HCT116 (cell line): ENCODE data around the gene CASP6. TPM values are rescaled to one million over a fixed set of nuclear protein-coding genes. Genes with fewer than 3 reads are reported as not detected.
"Not testable (repeated sequence)": the region's sequence is repeated elsewhere in the genome, so short reads cannot be mapped to it uniquely, and the experiment has no call there.

Source experiments
- ATAC-seq: fragments of 200-7000 bp; cut with Tn5 transposase; 2 replicates; pipeline ENCODE4 v1.9.1; 2020; ENCODE audit warnings: mild to moderate bottlenecking, moderate library complexity
- BruUV-seq: library from RNA; stranded (reverse); fragments of 400-500 nt; replicated peaks from 2 replicates; lab custom pipeline; 2021; lab: Mats Ljungman, UMichigan
- CTCF ChIA-PET: fragments of 300-600 bp; sonication (Branson Sonifier 250); formaldehyde crosslinking; loops from one replicate; lab custom pipeline; 2021; ENCODE audit warnings: antibody characterized with exemption; lab: Charles Lee
- POLR2A ChIA-PET: fragments of 300-600, 350-600 bp; sonication (Branson Sonifier 250); formaldehyde crosslinking; loops from one replicate; lab custom pipeline; 2021; ENCODE audit warnings: antibody characterized with exemption; lab: Charles Lee
- RAD21 ChIA-PET, 2 experiments: fragments of 300-600 bp; sonication (Branson Sonifier 250); formaldehyde crosslinking; loops; one replicate each; lab custom pipeline; 2023; ENCODE audit warnings: low total read pairs in 2 of 2; ENCODE audit not compliant: uncharacterized antibody in 2 of 2, unreplicated experiment in 2 of 2, low non-redundant PET in 1 of 2; lab: Charles Lee
- DNase-seq: peaks from one replicate; pipeline ENCODE4 v3.0.0-alpha.2; 2010; ENCODE audit warnings: low read depth, low spot score
- H2AFZ ChIP-seq: fragments of 200-600 bp; shearing (Covaris generic), sonication (generic); 2 replicates; pipeline ENCODE4 v1.6.1; 2017; ENCODE audit warnings: low read depth, mixed run types, mixed read lengths, antibody characterized with exemption, low read length; ENCODE audit not compliant: poor library complexity, severe bottlenecking
- H3K27ac ChIP-seq: 2 replicates; pipeline ENCODE4 v1.5.1; 2012; ENCODE audit warnings: low read depth, low read length
- H3K27me3 ChIP-seq: fragments of 200-600 bp; sonication (generic); 2 replicates; pipeline ENCODE4 v1.6.1; 2016; ENCODE audit warnings: mixed run types, low read length, mixed read lengths; ENCODE audit not compliant: insufficient read depth
- H3K36me3 ChIP-seq, 2 experiments: fragments of 200-500 bp in 1 of 2; fragments of 200-600 bp in 1 of 2; sonication (Bioruptor generic) in 1 of 2; sonication (generic) in 1 of 2; 2 replicates each; pipeline versions ENCODE4 v1.5.1 to v1.6.1; 2014 to 2016; ENCODE audit warnings: low read length in 2 of 2, inconsistent platforms in 1 of 2, mixed read lengths in 1 of 2, mixed run types in 1 of 2; ENCODE audit not compliant: insufficient read depth in 2 of 2, control insufficient read depth in 1 of 2
- H3K4me1 ChIP-seq, 2 experiments: fragments of 200-600 bp in 1 of 2; sonication (generic) in 1 of 2; 2 replicates each; pipeline versions ENCODE4 v1.5.1 to v1.6.1; 2012 to 2017; ENCODE audit warnings: low read length in 2 of 2, inconsistent platforms in 1 of 2, mild to moderate bottlenecking in 1 of 2, mixed read lengths in 1 of 2, mixed run types in 1 of 2, moderate library complexity in 1 of 2; ENCODE audit not compliant: insufficient read depth in 2 of 2, control insufficient read depth in 1 of 2
- H3K4me2 ChIP-seq: fragments of 200-600 bp; sonication (generic); 2 replicates; pipeline ENCODE4 v1.6.1; 2017; ENCODE audit warnings: mixed run types, low read length, mixed read lengths
- H3K4me3 ChIP-seq, 2 experiments: fragments of 200-600 bp in 1 of 2; sonication (generic) in 1 of 2; replicated peaks in 1 of 2; 2 replicates each; pipeline ENCODE4 v1.5.1; 2011 to 2016; ENCODE audit warnings: low read length in 2 of 2, control low read depth in 1 of 2, low read depth in 1 of 2, mild to moderate bottlenecking in 1 of 2, mixed read lengths in 1 of 2, mixed run types in 1 of 2
- H3K79me2 ChIP-seq: fragments of 200-600 bp; sonication (generic); 2 replicates; pipeline ENCODE4 v1.6.1; 2017; ENCODE audit warnings: mild to moderate bottlenecking, mixed run types, low read length, moderate library complexity, mixed read lengths; ENCODE audit not compliant: insufficient read depth
- H3K9ac ChIP-seq: fragments of 200-600 bp; sonication (generic); 2 replicates; pipeline ENCODE4 v1.6.1; 2016; ENCODE audit warnings: low read length, mixed read lengths
- H3K9me2 ChIP-seq: fragments of 200-600 bp; sonication (generic), shearing (Covaris generic); 2 replicates; pipeline ENCODE4 v1.6.1; 2017; ENCODE audit warnings: mixed run types, mild to moderate bottlenecking, moderate library complexity; ENCODE audit not compliant: insufficient read depth
- H3K9me3 ChIP-seq, 2 experiments: fragments of 200-500 bp in 1 of 2; fragments of 200-600 bp in 1 of 2; sonication (Bioruptor generic) in 1 of 2; sonication (generic) in 1 of 2; 2 replicates each; pipeline ENCODE4 v1.6.1; 2014 to 2017; ENCODE audit warnings: low read length in 2 of 2, mixed read lengths in 2 of 2, inconsistent platforms in 1 of 2, low read depth in 1 of 2, mild to moderate bottlenecking in 1 of 2, mixed run types in 1 of 2, moderate library complexity in 1 of 2; ENCODE audit not compliant: control insufficient read depth in 1 of 2, insufficient read depth in 1 of 2
- H4K20me1 ChIP-seq: fragments of 200-600 bp; sonication (generic), shearing (Covaris generic); 2 replicates; pipeline ENCODE4 v1.6.1; 2017; ENCODE audit warnings: mixed run types, mild to moderate bottlenecking, moderate library complexity; ENCODE audit not compliant: insufficient read depth
- ATF3 ChIP-seq: IDR thresholded peaks from 2 replicates; pipeline ENCODE4 v1.6.1; 2012
- CBX3 ChIP-seq: IDR thresholded peaks from 2 replicates; pipeline ENCODE4 v1.6.1; 2012; ENCODE audit warnings: low read depth
- CEBPB ChIP-seq: IDR thresholded peaks from 2 replicates; pipeline ENCODE4 v1.6.1; 2012; ENCODE audit warnings: low read depth
- CTCF ChIP-seq, 3 experiments: fragments of 200-600 bp in 1 of 3; sonication (generic) in 1 of 3; IDR thresholded peaks in 2 of 3; conservative IDR thresholded peaks in 1 of 3; 2 replicates each; pipeline ENCODE4 v1.5.1; 2012 to 2017; ENCODE audit warnings: low read depth in 2 of 3, low read length in 2 of 3, antibody characterized with exemption in 1 of 3, borderline replicate concordance in 1 of 3, control low read depth in 1 of 3, mild to moderate bottlenecking in 1 of 3, mixed read lengths in 1 of 3, mixed run types in 1 of 3, moderate library complexity in 1 of 3; ENCODE audit not compliant: insufficient read depth in 1 of 3
- EGR1 ChIP-seq: IDR thresholded peaks from 2 replicates; pipeline ENCODE4 v1.6.1; 2012; ENCODE audit warnings: low read depth
- ELF1 ChIP-seq: IDR thresholded peaks from 2 replicates; pipeline ENCODE4 v1.6.1; 2012; ENCODE audit warnings: low read depth, borderline replicate concordance
- EZH2 ChIP-seq: fragments of 200-600 bp; sonication (generic); IDR thresholded peaks from 2 replicates; pipeline ENCODE4 v1.6.1; 2017; ENCODE audit warnings: antibody characterized with exemption, mixed run types
- EZH2phosphoT487 ChIP-seq: fragments of 200-600 bp; IDR thresholded peaks from 2 replicates; pipeline ENCODE4 v1.6.1; 2018; ENCODE audit warnings: antibody characterized with exemption, borderline replicate concordance
- FOSL1 ChIP-seq: IDR thresholded peaks from 2 replicates; pipeline ENCODE4 v1.6.1; 2012; ENCODE audit warnings: low read depth
- JUND ChIP-seq: IDR thresholded peaks from 2 replicates; pipeline ENCODE4 v1.6.1; 2012
- MAX ChIP-seq: IDR thresholded peaks from 2 replicates; pipeline ENCODE4 v1.6.1; 2012
- RAD21 ChIP-seq: IDR thresholded peaks from 2 replicates; pipeline ENCODE4 v1.6.1; 2012; ENCODE audit warnings: low read depth, mild to moderate bottlenecking
- SP1 ChIP-seq: IDR thresholded peaks from 2 replicates; pipeline ENCODE4 v1.6.1; 2012; ENCODE audit warnings: low read depth
- SRF ChIP-seq: IDR thresholded peaks from 2 replicates; pipeline ENCODE4 v1.6.1; 2012; ENCODE audit warnings: low read depth
- TCF7L2 ChIP-seq: IDR thresholded peaks from 2 replicates; pipeline ENCODE4 v1.7.0; 2011; ENCODE audit warnings: borderline replicate concordance, inconsistent platforms; ENCODE audit not compliant: insufficient read depth, insufficient read length; ENCODE audit errors: extremely low read depth
- YY1 ChIP-seq: IDR thresholded peaks from 2 replicates; pipeline ENCODE4 v1.6.1; 2011; ENCODE audit warnings: low read length, low read depth, moderate library complexity, mild to moderate bottlenecking; ENCODE audit not compliant: insufficient replicate concordance; ENCODE audit errors: extremely low read depth
- intact Hi-C: fragments of 100-400 bp; cut with micrococcal nuclease; formaldehyde crosslinking; loops from 2 replicates; pipeline ENCODE4 v1.10.0; 2022
- total RNA-seq: library from RNA; stranded (reverse); gene quantifications from one replicate; pipeline ENCODE4 v1.2.1, GENCODE V29; 2021; ENCODE audit not compliant: unreplicated experiment

CASP6 gene
- total RNA-seq, 1 experiment from 2014 or later, result 18.1 TPM

GRCh38 chr4:109682875-109683274 is 20.4 kb downstream of the CASP6 start:
- Histone ChIP-seq H3K36me3 (no peaks in the 10 kb centered on the region; a peak in 1 of 4 replicates), H3K4me1 (no peaks in the 10 kb centered on the region), H3K79me2 (no peaks in the 10 kb centered on the region), H4K20me1 (no peaks in the 10 kb centered on the region), H3K9me2 (no peaks in the 10 kb centered on the region), H2AFZ (no peak overlapping the region), H3K27ac (no peak overlapping the region), H3K4me2 (no peak overlapping the region), H3K9ac (no peak overlapping the region), H3K4me3 (no peak overlapping the region), H3K27me3 (no peaks in the 10 kb centered on the region), H3K9me3 (no peaks in the 10 kb centered on the region)
- TF ChIP-seq MAX (no peak), EZH2phosphoT487 (no peak), ATF3 (no peak), FOSL1 (no peak), JUND (no peak), YY1 (no peak), ELF1 (no peak), CBX3 (no peak), SRF (no peak), SP1 (no peak), EGR1 (no peak), TCF7L2 (no peak), EZH2 (no peak), CTCF (IDR thresholded peaks at IDR 0.05 in 2 of 3, conservative IDR thresholded peaks at IDR 0.05 in 1 of 3; ENCODE audit: borderline replicate concordance in 1 of 3, insufficient read depth in 1 of 3, low read depth in 2 of 3, low read length in 2 of 3) (no peak), CEBPB (no peak), RAD21 (no peak)
- ATAC-seq (no peak), DNase-seq (no peak)
- BruUV-seq, result no TSS peak
- ChIA-PET POLR2A (no interaction called here), CTCF (no interaction called here), RAD21 (no interaction called here)
- intact Hi-C loops, result no loop called here

- RAD21 ChIA-PET, intact Hi-C loops, BruUV-seq, POLR2A ChIA-PET, ATAC-seq, H3K9me3 ChIP-seq, H3K36me3 ChIP-seq, H3K9me2 ChIP-seq, H2AFZ ChIP-seq, H3K4me3 ChIP-seq, H3K4me1 ChIP-seq, DNase-seq, H3K27ac ChIP-seq, H3K27me3 ChIP-seq, H3K9ac ChIP-seq, H3K79me2 ChIP-seq, H3K4me2 ChIP-seq, H4K20me1 ChIP-seq, CTCF ChIA-PET: not testable (repeated sequence)
Measured at GRCh38 chr4:109678925-109679324, 24.3 kb downstream of the CASP6 start.

GRCh38 chr4:109678472-109678871 is 24.8 kb downstream of the CASP6 start:
- H3K79me2 ChIP-seq, H3K27me3 ChIP-seq, H3K9me3 ChIP-seq, H3K9me2 ChIP-seq, H3K27ac ChIP-seq, intact Hi-C loops, ATAC-seq, H3K4me3 ChIP-seq, H3K9ac ChIP-seq, BruUV-seq, H4K20me1 ChIP-seq, H3K4me1 ChIP-seq, H3K36me3 ChIP-seq, DNase-seq, H3K4me2 ChIP-seq, POLR2A ChIA-PET, CTCF ChIA-PET, H2AFZ ChIP-seq, RAD21 ChIA-PET: not testable (repeated sequence)
